ENCODE measurements around the gene EDARADD. TPM values are rescaled to one million over a fixed set of nuclear protein-coding genes. Genes with fewer than 3 reads are reported as not detected.

Gene EDARADD
- total and polyA plus RNA-seq, 12 donors, result 0.14 to 2.5 (median 0.84) TPM

DNA sequence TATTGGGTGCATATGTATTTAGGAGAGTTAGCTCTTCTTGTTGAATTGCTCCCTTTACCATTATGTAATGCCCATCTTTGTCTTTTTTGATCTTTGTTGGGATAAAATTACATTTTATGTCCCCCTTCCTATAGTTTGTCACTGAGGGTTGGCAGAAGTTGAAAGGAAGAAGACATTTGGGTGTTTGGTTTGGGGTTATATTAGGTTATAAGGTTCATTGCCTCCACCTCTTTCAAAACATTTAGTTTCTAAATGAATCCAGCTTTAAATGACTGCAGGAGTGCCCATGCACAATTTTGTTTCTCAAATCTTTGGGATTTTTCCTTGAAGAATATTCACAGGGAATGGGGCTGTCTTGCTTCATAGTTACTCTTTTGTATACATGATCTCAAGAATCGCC is 115.1 kb downstream of the EDARADD start:
- DNase-seq (no peak), ATAC-seq (no peak)
- TF ChIP-seq, protein P1, sequence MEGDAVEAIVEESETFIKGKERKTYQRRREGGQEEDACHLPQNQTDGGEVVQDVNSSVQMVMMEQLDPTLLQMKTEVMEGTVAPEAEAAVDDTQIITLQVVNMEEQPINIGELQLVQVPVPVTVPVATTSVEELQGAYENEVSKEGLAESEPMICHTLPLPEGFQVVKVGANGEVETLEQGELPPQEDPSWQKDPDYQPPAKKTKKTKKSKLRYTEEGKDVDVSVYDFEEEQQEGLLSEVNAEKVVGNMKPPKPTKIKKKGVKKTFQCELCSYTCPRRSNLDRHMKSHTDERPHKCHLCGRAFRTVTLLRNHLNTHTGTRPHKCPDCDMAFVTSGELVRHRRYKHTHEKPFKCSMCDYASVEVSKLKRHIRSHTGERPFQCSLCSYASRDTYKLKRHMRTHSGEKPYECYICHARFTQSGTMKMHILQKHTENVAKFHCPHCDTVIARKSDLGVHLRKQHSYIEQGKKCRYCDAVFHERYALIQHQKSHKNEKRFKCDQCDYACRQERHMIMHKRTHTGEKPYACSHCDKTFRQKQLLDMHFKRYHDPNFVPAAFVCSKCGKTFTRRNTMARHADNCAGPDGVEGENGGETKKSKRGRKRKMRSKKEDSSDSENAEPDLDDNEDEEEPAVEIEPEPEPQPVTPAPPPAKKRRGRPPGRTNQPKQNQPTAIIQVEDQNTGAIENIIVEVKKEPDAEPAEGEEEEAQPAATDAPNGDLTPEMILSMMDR (IDR thresholded peaks at IDR 0.05), result no peak
- no peaks in the 10 kb centered on the region for H3K9me3 ChIP-seq
- H3K27me3 ChIP-seq, result no peaks in the 10 kb centered on the region
- H3K27ac ChIP-seq, result peak overlapping the region in 1 of 10 donors; percentile 82
- no peaks in the 10 kb centered on the region for H3K36me3 ChIP-seq
- intact Hi-C loops (cut with DNase I), result no loop called here
- WGBS, 2 donors, result 90 to 98% methylated on average over 1 of the region's 1 CpG
- H3K4me1 ChIP-seq, result peaks cover 0 to 8% (median 0%) of the 10 kb centered on the region in 9 donors
- no peak overlapping the region for H3K4me3 ChIP-seq

DNA sequence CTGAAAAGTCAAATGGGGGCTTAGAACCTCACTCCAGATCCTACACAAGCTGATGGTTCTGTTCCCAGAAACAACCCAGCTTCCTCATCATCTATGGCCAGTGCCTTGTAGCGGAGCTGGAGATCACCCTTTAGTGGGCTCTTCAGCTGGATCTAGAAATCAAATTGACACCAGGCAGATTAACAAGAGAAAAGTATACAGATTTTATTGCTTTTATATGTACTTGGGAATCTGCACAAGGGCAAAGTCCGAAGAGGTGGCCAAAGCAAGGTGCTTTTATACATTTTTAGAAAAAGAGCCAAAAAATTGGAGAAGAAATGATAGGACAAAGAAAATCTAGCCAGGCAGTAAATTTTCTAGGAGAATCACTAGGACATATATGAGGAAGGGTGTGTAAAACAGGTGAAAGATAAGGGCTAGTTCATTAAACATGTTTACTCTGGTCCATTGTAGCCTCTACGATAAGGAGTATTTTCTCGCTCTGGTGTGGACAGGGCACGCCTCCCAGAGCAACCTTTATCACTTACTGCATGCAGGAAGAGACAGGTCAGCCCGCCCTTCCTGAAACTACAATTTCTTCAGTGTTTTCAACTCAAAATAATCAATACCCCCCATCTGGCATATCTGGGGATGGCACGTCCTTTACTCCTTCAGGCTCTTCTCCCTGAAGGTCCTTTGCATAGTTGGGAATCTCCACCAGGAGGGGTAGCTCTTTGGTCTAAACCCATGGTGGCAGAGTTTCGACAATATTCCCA is 115.7 kb downstream of the EDARADD start:
- no peak for ATAC-seq
- no peaks in the 10 kb centered on the region for H3K9me3 ChIP-seq
- H3K36me3 ChIP-seq, result no peaks in the 10 kb centered on the region
- no peak overlapping the region for H3K4me3 ChIP-seq
- peak overlapping the region in 1 of 10 donors; percentile 82 for H3K27ac ChIP-seq
- no peak for DNase-seq
- H3K27me3 ChIP-seq, result no peaks in the 10 kb centered on the region
- intact Hi-C loops (cut with DNase I), result no loop called here
- H3K4me1 ChIP-seq, result peaks cover 0 to 8% (median 0%) of the 10 kb centered on the region in 9 donors
- TF ChIP-seq, protein P1 (IDR thresholded peaks at IDR 0.05), result no peak
- WGBS, 2 donors, result 75 to 82% methylated on average over 8 of the region's 8 CpGs

DNA sequence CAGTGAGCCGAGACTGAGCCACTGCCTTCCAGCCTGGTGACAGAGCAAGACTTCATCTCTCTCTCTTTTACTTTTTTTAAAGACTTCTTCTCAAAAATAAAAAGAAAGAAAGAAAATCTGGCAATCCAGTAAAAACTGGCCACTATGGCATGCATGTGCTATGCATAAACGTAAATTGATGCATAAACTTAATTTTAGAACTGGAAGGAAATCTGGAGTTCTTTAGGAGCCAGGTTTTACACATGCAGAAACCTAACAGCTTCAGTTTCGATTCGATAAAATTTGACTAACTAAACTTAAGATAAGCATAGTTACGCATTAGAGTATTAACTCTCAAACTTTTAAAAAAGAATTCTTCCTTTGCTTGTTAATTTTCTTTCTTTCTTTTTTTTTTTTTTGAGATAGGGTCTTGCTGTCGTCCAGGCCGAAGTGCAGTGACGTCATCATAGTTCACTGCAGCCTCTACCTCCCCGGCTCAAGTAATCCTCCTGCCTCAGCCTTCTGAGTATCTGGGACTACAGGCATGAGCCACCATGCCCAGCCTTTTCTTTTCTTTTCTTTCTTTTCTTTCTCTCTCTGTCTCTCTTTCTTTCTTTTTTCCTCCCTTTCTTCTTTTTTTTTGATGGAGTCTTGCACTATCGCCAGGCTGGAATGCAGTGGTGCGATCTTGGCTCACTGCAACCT is 117.8 kb downstream of the EDARADD start:
- DNase-seq, result no peak
- Histone ChIP-seq H3K9me3 (no peaks in the 10 kb centered on the region), H3K36me3 (no peaks in the 10 kb centered on the region), H3K4me3 (no peak overlapping the region), H3K4me1 (peaks cover 0 to 8% (median 0%) of the 10 kb centered on the region in 9 donors), H3K27ac (no peak overlapping the region), H3K27me3 (no peaks in the 10 kb centered on the region)
- intact Hi-C loops (cut with DNase I), result no loop called here
- 76 to 90% methylated on average over 11 of the region's 11 CpGs for WGBS, 2 donors
- TF ChIP-seq, protein P1 (IDR thresholded peaks at IDR 0.05), result no peak
- ATAC-seq, result no peak

DNA sequence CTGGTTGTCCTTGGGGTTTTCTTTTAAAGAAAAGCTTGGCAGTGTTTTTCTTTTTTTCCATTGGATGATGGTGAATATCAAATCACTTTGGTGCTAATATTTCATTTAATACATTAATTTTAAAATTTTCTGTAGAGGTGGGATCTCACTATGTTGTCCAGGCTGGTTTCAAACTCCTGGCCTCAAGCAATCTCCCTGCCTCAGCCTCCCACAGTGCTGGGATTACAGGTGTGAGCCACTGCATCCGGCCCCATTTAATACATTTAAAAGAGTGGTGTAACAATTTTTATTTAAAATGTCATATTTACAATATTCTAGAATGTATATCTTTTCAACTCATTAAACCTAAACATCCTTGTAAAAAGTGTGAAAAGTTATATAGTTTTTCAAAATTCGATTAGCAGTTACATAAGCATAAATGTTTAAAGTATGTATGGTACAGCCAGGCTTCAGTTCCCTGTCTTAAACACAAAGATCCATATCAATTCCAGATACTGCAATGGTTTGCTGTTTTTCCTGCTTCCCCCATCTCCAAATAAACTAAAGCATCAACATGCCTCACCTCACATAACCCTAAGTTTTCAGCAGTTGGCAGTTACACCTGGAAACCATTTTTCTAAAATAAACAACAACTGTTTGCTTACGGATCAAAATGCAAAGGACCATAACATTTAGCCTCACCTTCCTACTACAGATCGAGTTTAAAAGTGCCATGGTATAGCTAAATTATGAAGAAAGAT is 120.8 kb downstream of the EDARADD start:
- intact Hi-C loops (cut with DNase I), result no loop called here
- 79 to 80% methylated on average over 4 of the region's 4 CpGs for WGBS, 2 donors
- Histone ChIP-seq H3K4me3 (no peak overlapping the region), H3K36me3 (no peaks in the 10 kb centered on the region), H3K9me3 (no peaks in the 10 kb centered on the region), H3K27ac (no peak overlapping the region), H3K4me1 (peaks cover 0 to 8% (median 0%) of the 10 kb centered on the region in 9 donors), H3K27me3 (no peaks in the 10 kb centered on the region)
- ATAC-seq (no peak), DNase-seq (no peak)
- TF ChIP-seq, protein P1 (IDR thresholded peaks at IDR 0.05), result no peak

Data from heart right ventricle (tissue), 16 donors.